ENCODE results near the gene TRIM33.

- TF ChIP-seq CTCF (IDR thresholded peaks at IDR 0.05) (no peak), POLR2A (IDR thresholded peaks at IDR 0.05) (no peak)
Observed at GRCh38 chr1:114547076-114547475, 36.1 kb upstream of the TRIM33 start.

Measured in adrenal gland (tissue), 5 donors.